Measurements from ENCODE around the gene TP73.

Gene TP73

DNA sequence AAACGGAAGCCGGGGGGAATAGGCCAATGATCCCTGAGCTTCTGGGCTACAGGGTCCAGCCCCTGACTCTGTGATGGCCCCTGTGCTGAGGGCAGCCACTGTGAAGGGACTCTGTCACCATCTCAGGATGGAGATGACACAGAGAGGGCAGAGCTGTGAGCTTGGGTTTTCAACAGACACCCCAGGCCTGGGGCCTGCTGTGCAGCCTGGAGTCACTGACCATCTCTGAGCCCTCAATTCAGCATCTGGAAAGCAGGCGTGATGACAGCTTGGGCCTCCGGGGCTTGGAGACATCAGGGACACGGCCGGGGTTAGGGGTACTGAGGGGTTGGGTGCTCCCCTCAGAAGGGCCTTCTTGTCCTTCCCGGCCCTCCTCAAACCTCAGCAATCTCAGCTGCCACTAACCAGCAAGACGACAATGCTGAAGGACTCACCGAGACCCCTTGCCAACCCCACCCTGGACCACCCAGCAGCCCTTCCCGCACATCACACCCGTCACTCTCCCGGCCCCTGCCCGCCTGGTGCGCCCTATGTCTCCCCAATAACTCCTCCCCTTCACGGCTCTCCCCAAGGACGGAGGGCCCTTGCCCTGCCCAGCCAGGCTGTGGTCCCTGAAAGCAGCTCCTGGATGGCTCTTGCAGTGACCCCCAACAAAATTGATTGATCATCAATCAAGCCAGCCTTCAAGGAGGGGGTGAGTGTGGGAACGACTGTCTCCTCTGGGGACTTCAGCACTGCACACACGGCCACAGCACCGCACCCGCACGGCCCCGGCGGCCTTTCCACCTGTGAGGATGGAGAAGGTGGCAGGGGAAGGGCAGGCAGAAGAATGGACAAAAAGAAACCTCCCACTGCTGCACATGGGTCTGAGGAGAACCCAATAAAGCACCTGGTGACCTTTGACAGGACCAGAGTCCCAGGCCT is 45.3 kb upstream of the TP73 start:
- TF ChIP-seq, protein P1, sequence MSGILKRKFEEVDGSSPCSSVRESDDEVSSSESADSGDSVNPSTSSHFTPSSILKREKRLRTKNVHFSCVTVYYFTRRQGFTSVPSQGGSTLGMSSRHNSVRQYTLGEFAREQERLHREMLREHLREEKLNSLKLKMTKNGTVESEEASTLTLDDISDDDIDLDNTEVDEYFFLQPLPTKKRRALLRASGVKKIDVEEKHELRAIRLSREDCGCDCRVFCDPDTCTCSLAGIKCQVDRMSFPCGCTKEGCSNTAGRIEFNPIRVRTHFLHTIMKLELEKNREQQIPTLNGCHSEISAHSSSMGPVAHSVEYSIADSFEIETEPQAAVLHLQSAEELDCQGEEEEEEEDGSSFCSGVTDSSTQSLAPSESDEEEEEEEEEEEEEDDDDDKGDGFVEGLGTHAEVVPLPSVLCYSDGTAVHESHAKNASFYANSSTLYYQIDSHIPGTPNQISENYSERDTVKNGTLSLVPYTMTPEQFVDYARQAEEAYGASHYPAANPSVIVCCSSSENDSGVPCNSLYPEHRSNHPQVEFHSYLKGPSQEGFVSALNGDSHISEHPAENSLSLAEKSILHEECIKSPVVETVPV (CRISPR knock-in tag; IDR thresholded peaks at IDR 0.05), result no peak
- TF ChIP-seq BACH2 (CRISPR knock-in tag; IDR thresholded peaks at IDR 0.05; ENCODE audit: borderline replicate concordance), result no peak
- TF ChIP-seq, protein P2, sequence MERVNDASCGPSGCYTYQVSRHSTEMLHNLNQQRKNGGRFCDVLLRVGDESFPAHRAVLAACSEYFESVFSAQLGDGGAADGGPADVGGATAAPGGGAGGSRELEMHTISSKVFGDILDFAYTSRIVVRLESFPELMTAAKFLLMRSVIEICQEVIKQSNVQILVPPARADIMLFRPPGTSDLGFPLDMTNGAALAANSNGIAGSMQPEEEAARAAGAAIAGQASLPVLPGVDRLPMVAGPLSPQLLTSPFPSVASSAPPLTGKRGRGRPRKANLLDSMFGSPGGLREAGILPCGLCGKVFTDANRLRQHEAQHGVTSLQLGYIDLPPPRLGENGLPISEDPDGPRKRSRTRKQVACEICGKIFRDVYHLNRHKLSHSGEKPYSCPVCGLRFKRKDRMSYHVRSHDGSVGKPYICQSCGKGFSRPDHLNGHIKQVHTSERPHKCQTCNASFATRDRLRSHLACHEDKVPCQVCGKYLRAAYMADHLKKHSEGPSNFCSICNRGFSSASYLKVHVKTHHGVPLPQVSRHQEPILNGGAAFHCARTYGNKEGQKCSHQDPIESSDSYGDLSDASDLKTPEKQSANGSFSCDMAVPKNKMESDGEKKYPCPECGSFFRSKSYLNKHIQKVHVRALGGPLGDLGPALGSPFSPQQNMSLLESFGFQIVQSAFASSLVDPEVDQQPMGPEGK (CRISPR knock-in tag; IDR thresholded peaks at IDR 0.05; ENCODE audit: borderline replicate concordance), result no peak
- no peak for TF ChIP-seq ZFP30 (CRISPR knock-in tag; IDR thresholded peaks at IDR 0.05)
- no peak for TF ChIP-seq ZFP3 (CRISPR knock-in tag; IDR thresholded peaks at IDR 0.05)
- ATAC-seq, result no peak

DNA sequence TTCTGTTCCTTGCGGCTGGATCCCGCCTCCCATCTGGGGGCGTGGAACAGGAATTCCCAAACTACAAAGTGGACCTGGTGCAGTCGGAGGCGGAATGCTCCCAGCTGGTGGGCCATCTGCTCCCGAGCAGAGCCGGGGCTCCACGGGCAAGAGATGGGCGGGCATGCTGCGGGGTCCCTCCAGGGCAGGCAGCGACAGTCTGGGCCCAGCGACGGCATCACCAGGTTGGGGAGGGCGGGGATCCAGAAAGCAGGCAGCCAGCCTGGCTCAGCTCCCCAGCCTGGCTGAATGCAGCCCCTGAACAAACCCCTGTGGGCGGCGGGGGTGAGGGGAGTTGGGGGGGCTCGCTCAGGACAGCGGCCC is 44.6 kb upstream of the TP73 start:
- TF ChIP-seq ARNTL (CRISPR knock-in tag; IDR thresholded peaks at IDR 0.05; ENCODE audit: borderline replicate concordance, low read depth) (no peak), GLIS3 (CRISPR knock-in tag; IDR thresholded peaks at IDR 0.05) (no peak), ZFP30 (CRISPR knock-in tag; IDR thresholded peaks at IDR 0.05) (no peak), TOX (CRISPR knock-in tag; IDR thresholded peaks at IDR 0.05; ENCODE audit: borderline replicate concordance) (no peak), SNAI2 (CRISPR knock-in tag; IDR thresholded peaks at IDR 0.05) (no peak), RARB (CRISPR knock-in tag; IDR thresholded peaks at IDR 0.05) (no peak), CSDC2 (CRISPR knock-in tag; IDR thresholded peaks at IDR 0.05) (no peak), OSR1 (CRISPR knock-in tag; IDR thresholded peaks at IDR 0.05) (no peak), ZC3H10 (CRISPR knock-in tag; IDR thresholded peaks at IDR 0.05) (no peak)
- TF ChIP-seq, protein P3, sequence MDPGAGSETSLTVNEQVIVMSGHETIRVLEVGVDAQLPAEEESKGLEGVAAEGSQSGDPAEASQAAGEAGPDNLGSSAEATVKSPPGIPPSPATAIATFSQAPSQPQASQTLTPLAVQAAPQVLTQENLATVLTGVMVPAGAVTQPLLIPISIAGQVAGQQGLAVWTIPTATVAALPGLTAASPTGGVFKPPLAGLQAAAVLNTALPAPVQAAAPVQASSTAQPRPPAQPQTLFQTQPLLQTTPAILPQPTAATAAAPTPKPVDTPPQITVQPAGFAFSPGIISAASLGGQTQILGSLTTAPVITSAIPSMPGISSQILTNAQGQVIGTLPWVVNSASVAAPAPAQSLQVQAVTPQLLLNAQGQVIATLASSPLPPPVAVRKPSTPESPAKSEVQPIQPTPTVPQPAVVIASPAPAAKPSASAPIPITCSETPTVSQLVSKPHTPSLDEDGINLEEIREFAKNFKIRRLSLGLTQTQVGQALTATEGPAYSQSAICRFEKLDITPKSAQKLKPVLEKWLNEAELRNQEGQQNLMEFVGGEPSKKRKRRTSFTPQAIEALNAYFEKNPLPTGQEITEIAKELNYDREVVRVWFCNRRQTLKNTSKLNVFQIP (CRISPR knock-in tag; IDR thresholded peaks at IDR 0.05; ENCODE audit: borderline replicate concordance, low read depth), result no peak
- TF ChIP-seq, protein P4, sequence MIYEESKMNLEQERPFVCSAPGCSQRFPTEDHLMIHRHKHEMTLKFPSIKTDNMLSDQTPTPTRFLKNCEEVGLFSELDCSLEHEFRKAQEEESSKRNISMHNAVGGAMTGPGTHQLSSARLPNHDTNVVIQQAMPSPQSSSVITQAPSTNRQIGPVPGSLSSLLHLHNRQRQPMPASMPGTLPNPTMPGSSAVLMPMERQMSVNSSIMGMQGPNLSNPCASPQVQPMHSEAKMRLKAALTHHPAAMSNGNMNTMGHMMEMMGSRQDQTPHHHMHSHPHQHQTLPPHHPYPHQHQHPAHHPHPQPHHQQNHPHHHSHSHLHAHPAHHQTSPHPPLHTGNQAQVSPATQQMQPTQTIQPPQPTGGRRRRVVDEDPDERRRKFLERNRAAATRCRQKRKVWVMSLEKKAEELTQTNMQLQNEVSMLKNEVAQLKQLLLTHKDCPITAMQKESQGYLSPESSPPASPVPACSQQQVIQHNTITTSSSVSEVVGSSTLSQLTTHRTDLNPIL (CRISPR knock-in tag; IDR thresholded peaks at IDR 0.05; ENCODE audit: low read depth), result no peak
- TF ChIP-seq, protein P1 (CRISPR knock-in tag; IDR thresholded peaks at IDR 0.05), result no peak
- ATAC-seq, result no peak

DNA sequence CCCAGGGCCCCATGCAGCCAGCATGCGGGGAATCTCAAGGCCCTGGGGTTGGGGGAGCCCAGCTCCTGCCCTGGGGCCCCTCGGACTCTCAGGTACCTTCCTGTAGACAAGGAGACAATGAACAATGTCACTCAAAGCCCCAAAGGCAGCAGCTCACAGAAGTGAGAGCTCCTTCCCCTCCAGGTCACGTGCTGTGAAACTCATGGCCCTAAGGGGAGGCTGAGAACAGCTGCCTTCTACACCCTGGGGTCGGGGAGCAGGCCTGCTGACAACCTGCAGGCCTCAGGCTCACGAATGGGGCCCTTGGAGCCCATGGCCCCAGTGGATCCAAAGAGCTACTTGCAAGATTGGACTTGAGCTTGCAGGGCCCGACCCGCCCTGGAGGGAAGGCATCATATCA is 44.2 kb upstream of the TP73 start:
- no peak for ATAC-seq

More for the DNA sequence above, 44.2 kb upstream of the TP73 start:
- TF ChIP-seq, protein P5, sequence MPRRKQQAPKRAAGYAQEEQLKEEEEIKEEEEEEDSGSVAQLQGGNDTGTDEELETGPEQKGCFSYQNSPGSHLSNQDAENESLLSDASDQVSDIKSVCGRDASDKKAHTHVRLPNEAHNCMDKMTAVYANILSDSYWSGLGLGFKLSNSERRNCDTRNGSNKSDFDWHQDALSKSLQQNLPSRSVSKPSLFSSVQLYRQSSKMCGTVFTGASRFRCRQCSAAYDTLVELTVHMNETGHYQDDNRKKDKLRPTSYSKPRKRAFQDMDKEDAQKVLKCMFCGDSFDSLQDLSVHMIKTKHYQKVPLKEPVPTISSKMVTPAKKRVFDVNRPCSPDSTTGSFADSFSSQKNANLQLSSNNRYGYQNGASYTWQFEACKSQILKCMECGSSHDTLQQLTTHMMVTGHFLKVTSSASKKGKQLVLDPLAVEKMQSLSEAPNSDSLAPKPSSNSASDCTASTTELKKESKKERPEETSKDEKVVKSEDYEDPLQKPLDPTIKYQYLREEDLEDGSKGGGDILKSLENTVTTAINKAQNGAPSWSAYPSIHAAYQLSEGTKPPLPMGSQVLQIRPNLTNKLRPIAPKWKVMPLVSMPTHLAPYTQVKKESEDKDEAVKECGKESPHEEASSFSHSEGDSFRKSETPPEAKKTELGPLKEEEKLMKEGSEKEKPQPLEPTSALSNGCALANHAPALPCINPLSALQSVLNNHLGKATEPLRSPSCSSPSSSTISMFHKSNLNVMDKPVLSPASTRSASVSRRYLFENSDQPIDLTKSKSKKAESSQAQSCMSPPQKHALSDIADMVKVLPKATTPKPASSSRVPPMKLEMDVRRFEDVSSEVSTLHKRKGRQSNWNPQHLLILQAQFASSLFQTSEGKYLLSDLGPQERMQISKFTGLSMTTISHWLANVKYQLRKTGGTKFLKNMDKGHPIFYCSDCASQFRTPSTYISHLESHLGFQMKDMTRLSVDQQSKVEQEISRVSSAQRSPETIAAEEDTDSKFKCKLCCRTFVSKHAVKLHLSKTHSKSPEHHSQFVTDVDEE (CRISPR knock-in tag; IDR thresholded peaks at IDR 0.05), result no peak
- no peak for TF ChIP-seq BACH2 (CRISPR knock-in tag; IDR thresholded peaks at IDR 0.05; ENCODE audit: borderline replicate concordance)

All from SK-N-SH treated with all-trans-retinoic acid at 6 μM for 48 hours (cell line).